ENCODE data around the gene SEMA4A.

The SEMA4A gene

GRCh38 chr1:156128654-156129597 lies 24.5 kb upstream of the SEMA4A start:
- TF ChIP-seq FOXP2 (optimal IDR thresholded peaks at IDR 0.05; ENCODE audit: control extremely low read depth, extremely low read length, insufficient read depth), result no peak
- no peak for TF ChIP-seq POLR2AphosphoS5 (IDR thresholded peaks at IDR 0.05; ENCODE audit: borderline replicate concordance, low read depth, low read length)
- no peak for TF ChIP-seq EZH2 (IDR thresholded peaks at IDR 0.05)
- no peaks in the 10 kb centered on the region for H3K9me3 ChIP-seq (ENCODE audit: low read depth, low read length)
- peak overlapping the region; percentile 84 for H3K9ac ChIP-seq (ENCODE audit: insufficient read length)
- peak overlapping the region; percentile 98 for H3K27ac ChIP-seq
- DNase-seq (ENCODE audit: low read depth, low spot score), result no peak
- peaks cover 24% of the 10 kb centered on the region for H3K36me3 ChIP-seq (ENCODE audit: insufficient read depth, low read length)
- peak overlapping the region; percentile 69 for H3K4me3 ChIP-seq

GRCh38 chr1:156129687-156130577 lies 23.5 kb upstream of the SEMA4A start:
- Histone ChIP-seq H3K36me3 (ENCODE audit: insufficient read depth, low read length) (peaks cover 34% of the 10 kb centered on the region), H3K9me3 (ENCODE audit: low read depth, low read length) (no peaks in the 10 kb centered on the region), H3K4me3 (peak overlapping the region; percentile 69), H3K9ac (ENCODE audit: insufficient read length) (peak overlapping the region; percentile 84), H3K27ac (peak overlapping the region; percentile 98)
- no peak for TF ChIP-seq POLR2AphosphoS5 (IDR thresholded peaks at IDR 0.05; ENCODE audit: borderline replicate concordance, low read depth, low read length)
- TF ChIP-seq FOXP2 (optimal IDR thresholded peaks at IDR 0.05; ENCODE audit: control extremely low read depth, extremely low read length, insufficient read depth), result no peak
- TF ChIP-seq EZH2 (IDR thresholded peaks at IDR 0.05), result no peak
- peak; percentile 76 for DNase-seq (ENCODE audit: low read depth, low spot score)

GRCh38 chr1:156130578-156130942 lies 22.8 kb upstream of the SEMA4A start:
- DNase-seq (ENCODE audit: low read depth, low spot score), result no peak
- no peaks in the 10 kb centered on the region for H3K9me3 ChIP-seq (ENCODE audit: low read depth, low read length)
- H3K27ac ChIP-seq, result no peak overlapping the region
- peaks cover 39% of the 10 kb centered on the region for H3K36me3 ChIP-seq (ENCODE audit: insufficient read depth, low read length)
- no peak for TF ChIP-seq FOXP2 (optimal IDR thresholded peaks at IDR 0.05; ENCODE audit: control extremely low read depth, extremely low read length, insufficient read depth)
- TF ChIP-seq EZH2 (IDR thresholded peaks at IDR 0.05), result no peak
- H3K4me3 ChIP-seq, result no peak overlapping the region
- no peak overlapping the region for H3K9ac ChIP-seq (ENCODE audit: insufficient read length)

- peaks cover 77% of the 10 kb centered on the region for H3K36me3 ChIP-seq (ENCODE audit: insufficient read depth, low read length)
- no peak for TF ChIP-seq EZH2 (IDR thresholded peaks at IDR 0.05)
- no peak for TF ChIP-seq POLR2AphosphoS5 (IDR thresholded peaks at IDR 0.05; ENCODE audit: borderline replicate concordance, low read depth, low read length)
- no peak for TF ChIP-seq FOXP2 (optimal IDR thresholded peaks at IDR 0.05; ENCODE audit: control extremely low read depth, extremely low read length, insufficient read depth)
- H3K9ac ChIP-seq (ENCODE audit: insufficient read length), result no peak overlapping the region
These were observed 18.5 kb upstream of the SEMA4A start for GRCh38 chr1:156134716-156135435.

GRCh38 chr1:156135930-156136871 lies 17.2 kb upstream of the SEMA4A start:
- TF ChIP-seq FOXP2 (optimal IDR thresholded peaks at IDR 0.05; ENCODE audit: control extremely low read depth, extremely low read length, insufficient read depth), result no peak
- no peak for TF ChIP-seq POLR2AphosphoS5 (IDR thresholded peaks at IDR 0.05; ENCODE audit: borderline replicate concordance, low read depth, low read length)
- no peak for TF ChIP-seq EZH2 (IDR thresholded peaks at IDR 0.05)
- Histone ChIP-seq H3K27ac (no peak overlapping the region), H3K9ac (ENCODE audit: insufficient read length) (no peak overlapping the region), H3K4me3 (no peak overlapping the region), H3K9me3 (ENCODE audit: low read depth, low read length) (no peaks in the 10 kb centered on the region), H3K36me3 (ENCODE audit: insufficient read depth, low read length) (peaks cover 71% of the 10 kb centered on the region)
- no peak for DNase-seq (ENCODE audit: low read depth, low spot score)

More at GRCh38 chr1:156134716-156135435, 18.5 kb upstream of the SEMA4A start:
- H3K27ac ChIP-seq, result no peak overlapping the region
- H3K9me3 ChIP-seq (ENCODE audit: low read depth, low read length), result no peaks in the 10 kb centered on the region
- no peak overlapping the region for H3K4me3 ChIP-seq
- DNase-seq (ENCODE audit: low read depth, low spot score), result no peak

GRCh38 chr1:156136970-156137483 lies 16.4 kb upstream of the SEMA4A start:
- Histone ChIP-seq H3K27ac (no peak overlapping the region), H3K9ac (ENCODE audit: insufficient read length) (no peak overlapping the region), H3K4me3 (no peak overlapping the region), H3K36me3 (ENCODE audit: insufficient read depth, low read length) (peaks cover 64% of the 10 kb centered on the region), H3K9me3 (ENCODE audit: low read depth, low read length) (no peaks in the 10 kb centered on the region)
- TF ChIP-seq POLR2AphosphoS5 (IDR thresholded peaks at IDR 0.05; ENCODE audit: borderline replicate concordance, low read depth, low read length) (no peak), FOXP2 (optimal IDR thresholded peaks at IDR 0.05; ENCODE audit: control extremely low read depth, extremely low read length, insufficient read depth) (no peak), EZH2 (IDR thresholded peaks at IDR 0.05) (no peak)
- DNase-seq (ENCODE audit: low read depth, low spot score), result no peak

- TF ChIP-seq FOXP2 (optimal IDR thresholded peaks at IDR 0.05; ENCODE audit: control extremely low read depth, extremely low read length, insufficient read depth) (no peak), EZH2 (IDR thresholded peaks at IDR 0.05) (no peak), POLR2AphosphoS5 (IDR thresholded peaks at IDR 0.05; ENCODE audit: borderline replicate concordance, low read depth, low read length) (no peak)
- H3K36me3 ChIP-seq (ENCODE audit: insufficient read depth, low read length), result peaks cover 58% of the 10 kb centered on the region
These were observed 14.9 kb upstream of the SEMA4A start for GRCh38 chr1:156138458-156138867.

More at GRCh38 chr1:156138458-156138867, 14.9 kb upstream of the SEMA4A start:
- Histone ChIP-seq H3K9me3 (ENCODE audit: low read depth, low read length) (no peaks in the 10 kb centered on the region), H3K27ac (no peak overlapping the region), H3K4me3 (no peak overlapping the region), H3K9ac (ENCODE audit: insufficient read length) (no peak overlapping the region)
- DNase-seq (ENCODE audit: low read depth, low spot score), result no peak
